WTC11 (cell line): ENCODE results near the gene OR2A12. TPM values are rescaled to one million over a fixed set of nuclear protein-coding genes. Genes with fewer than 3 reads are reported as not detected.
"Not testable (repeated sequence)": the region's sequence is repeated elsewhere in the genome, so short reads cannot be mapped to it uniquely, and the experiment has no call there.

Source experiments
- ATAC-seq: fragments of 200-7000 bp; cut with Tn5 transposase; 2 replicates; pipeline ENCODE4 v1.10.0; 2021; ENCODE audit warnings: mild to moderate bottlenecking, moderate library complexity
- CTCF ChIA-PET: fragments of 300-600 bp; sonication (Branson Sonifier 250); formaldehyde crosslinking; loops from one replicate; lab custom pipeline; 2021; ENCODE audit warnings: antibody characterized with exemption; lab: Charles Lee
- POLR2A ChIA-PET: fragments of 350-600 bp; sonication (Branson Sonifier 250); formaldehyde crosslinking; loops from one replicate; lab custom pipeline; 2021; ENCODE audit warnings: antibody characterized with exemption; lab: Charles Lee
- DNase-seq: peaks from one replicate; pipeline ENCODE4 v3.0.0; 2021; ENCODE audit warnings: low spot score
- H3K27ac Mint-ChIP-seq: 2 replicates; pipeline ENCODE4 v1.8.0; 2021; ENCODE audit warnings: mixed read lengths
- H3K27me3 Mint-ChIP-seq: 2 replicates; pipeline ENCODE4 v1.8.0; 2021; ENCODE audit warnings: low read depth, mild to moderate bottlenecking, moderate library complexity, mixed read lengths
- H3K36me3 Mint-ChIP-seq: 2 replicates; pipeline ENCODE4 v1.8.0; 2021; ENCODE audit warnings: mixed read lengths
- H3K4me1 Mint-ChIP-seq: 2 replicates; pipeline ENCODE4 v1.8.0; 2022; ENCODE audit warnings: mixed read lengths
- H3K4me3 Mint-ChIP-seq: 2 replicates; pipeline ENCODE4 v1.8.0; 2021; ENCODE audit warnings: mild to moderate bottlenecking, moderate library complexity, mixed read lengths
- H3K9me3 Mint-ChIP-seq: 2 replicates; pipeline ENCODE4 v1.8.0; 2021; ENCODE audit warnings: mixed read lengths
- AR ChIP-seq: fragments of 250-450 bp; sonication (Bioruptor Pico); IDR thresholded peaks from 2 replicates; pipeline ENCODE4 v1.9.0; 2021; ENCODE audit warnings: mild to moderate bottlenecking
- ATF3 ChIP-seq: sonication (generic); formaldehyde crosslinking; conservative IDR thresholded peaks from 2 replicates; pipeline ENCODE4 v1.8.1; 2022; ENCODE audit warnings: mild to moderate bottlenecking, missing genetic modification reagents
- CREM ChIP-seq: sonication (generic); formaldehyde crosslinking; IDR thresholded peaks from 2 replicates; pipeline ENCODE4 v1.8.1; 2022; ENCODE audit warnings: mild to moderate bottlenecking, missing genetic modification reagents, moderate library complexity
- CTCF ChIP-seq: fragments of 200-600 bp; IDR thresholded peaks from 2 replicates; pipeline ENCODE4 v1.8.0; 2022; ENCODE audit warnings: antibody characterized with exemption
- EMX1 ChIP-seq: fragments of 250-450 bp; sonication (Bioruptor Pico); IDR thresholded peaks from 2 replicates; pipeline ENCODE4 v1.8.0; 2021; ENCODE audit warnings: mild to moderate bottlenecking
- ETV6 ChIP-seq: sonication (generic); formaldehyde crosslinking; IDR thresholded peaks from 2 replicates; pipeline ENCODE4 v1.8.1; 2022; ENCODE audit warnings: mild to moderate bottlenecking, missing genetic modification reagents
- JAZF1 ChIP-seq: fragments of 250-450 bp; sonication (Bioruptor Pico); IDR thresholded peaks from 2 replicates; pipeline ENCODE4 v1.9.0; 2021; ENCODE audit warnings: moderate library complexity, mild to moderate bottlenecking, inconsistent platforms
- JUN ChIP-seq: sonication (generic); formaldehyde crosslinking; IDR thresholded peaks from 2 replicates; pipeline ENCODE4 v1.8.0; 2023; ENCODE audit warnings: mild to moderate bottlenecking, missing genetic modification reagents
- NR2C2 ChIP-seq: sonication (generic); formaldehyde crosslinking; IDR thresholded peaks from 2 replicates; pipeline ENCODE4 v1.8.0; 2022; ENCODE audit warnings: mild to moderate bottlenecking, missing genetic modification reagents
- STAT6 ChIP-seq: sonication (generic); formaldehyde crosslinking; conservative IDR thresholded peaks from 2 replicates; pipeline ENCODE4 v1.8.1; 2023; ENCODE audit warnings: mild to moderate bottlenecking, low read depth, missing genetic modification reagents, moderate library complexity
- TCF7 ChIP-seq: sonication (generic); formaldehyde crosslinking; IDR thresholded peaks from 2 replicates; pipeline ENCODE4 v1.8.0; 2022; ENCODE audit warnings: mild to moderate bottlenecking, low read depth, missing genetic modification reagents, moderate library complexity
- TEAD4 ChIP-seq: sonication (generic); formaldehyde crosslinking; IDR thresholded peaks from 2 replicates; pipeline ENCODE4 v1.8.0; 2022; ENCODE audit warnings: mild to moderate bottlenecking, missing genetic modification reagents
- USF1 ChIP-seq: sonication (generic); formaldehyde crosslinking; IDR thresholded peaks from 2 replicates; pipeline ENCODE4 v1.8.0; 2022; ENCODE audit warnings: mild to moderate bottlenecking, missing genetic modification reagents
- ZNF121 ChIP-seq: sonication (generic); formaldehyde crosslinking; IDR thresholded peaks from 2 replicates; pipeline ENCODE4 v1.8.0; 2023; ENCODE audit warnings: missing genetic modification reagents
- ZNF281 ChIP-seq: sonication (generic); formaldehyde crosslinking; IDR thresholded peaks from 2 replicates; pipeline ENCODE4 v1.8.0; 2023; ENCODE audit warnings: mild to moderate bottlenecking, missing genetic modification reagents
- ZNF416 ChIP-seq: fragments of 250-450 bp; sonication (Bioruptor Pico); IDR thresholded peaks from 2 replicates; pipeline ENCODE4 v1.9.0; 2021; ENCODE audit warnings: mild to moderate bottlenecking, inconsistent platforms
- ZSCAN18 ChIP-seq: fragments of 250-450 bp; sonication (Bioruptor Pico); IDR thresholded peaks from 2 replicates; pipeline ENCODE4 v2.1.2; 2022; ENCODE audit warnings: mild to moderate bottlenecking, moderate library complexity
- total RNA-seq: library from RNA; stranded (reverse); gene quantifications from 3 replicates; pipeline ENCODE4 v1.2.3, GENCODE V29; 2021

Gene OR2A12
- total RNA-seq, 1 experiment from 2014 or later = not detected

GRCh38 chr7:144050093-144050492, 36.0 kb upstream of the OR2A12 start:
- Mint-ChIP-seq H3K27me3 (no peaks in the 10 kb centered on the region), H3K27ac (no peak overlapping the region), H3K4me3 (no peak overlapping the region), H3K4me1 (no peaks in the 10 kb centered on the region)
- no peak for ATAC-seq
- TF ChIP-seq AR (CRISPR knock-in tag) (no peak), ZNF121 (CRISPR knock-in tag) (no peak), EMX1 (no peak)
- TF ChIP-seq, all 79 proteins: peak for 0
- peaks cover 6% of the 10 kb centered on the region for H3K9me3 Mint-ChIP-seq
- ChIA-PET POLR2A (no interaction called here), CTCF (interaction anchor here (1.1 kb wide), 1 partner anchor 13 kb away, joined by 3 read pairs; no protein-coding TSS in a partner anchor)
- no peak for DNase-seq
- H3K36me3 Mint-ChIP-seq = no peaks in the 10 kb centered on the region

GRCh38 chr7:144050884-144051283, 35.2 kb upstream of the OR2A12 start:
- H3K36me3 Mint-ChIP-seq, H3K9me3 Mint-ChIP-seq: not testable (repeated sequence)

GRCh38 chr7:144057954-144058353, 28.1 kb upstream of the OR2A12 start:
- H3K4me3 Mint-ChIP-seq = no peak overlapping the region
- H3K27me3 Mint-ChIP-seq = peaks cover 4% of the 10 kb centered on the region; the same call in 1 of the 2 replicates
- CTCF ChIA-PET = no interaction called here
- H3K9me3 Mint-ChIP-seq = peaks cover 42% of the 10 kb centered on the region
- DNase-seq = no peak
- ATAC-seq = no peak
- TF ChIP-seq ETV6 (CRISPR knock-in tag) (no peak), NR2C2 (CRISPR knock-in tag) (no peak), USF1 (CRISPR knock-in tag) (no peak), CREM (no peak), ZNF281 (CRISPR knock-in tag) (no peak), CTCF (no peak), ZNF416 (no peak), JUN (no peak), ATF3 (no peak), JAZF1 (CRISPR knock-in tag) (no peak), TCF7 (CRISPR knock-in tag) (no peak), TEAD4 (CRISPR knock-in tag) (no peak), STAT6 (no peak), ZSCAN18 (CRISPR knock-in tag) (no peak)
- peaks cover 28% of the 10 kb centered on the region for H3K36me3 Mint-ChIP-seq
- POLR2A ChIA-PET = no interaction called here
- H3K27ac Mint-ChIP-seq = no peak overlapping the region
- peaks cover 5% of the 10 kb centered on the region; the same call in 1 of the 2 replicates for H3K4me1 Mint-ChIP-seq

More at GRCh38 chr7:144050884-144051283, 35.2 kb upstream of the OR2A12 start:
- H3K4me1 Mint-ChIP-seq, DNase-seq, ATAC-seq, H3K27me3 Mint-ChIP-seq, CTCF ChIA-PET, POLR2A ChIA-PET, H3K27ac Mint-ChIP-seq, H3K4me3 Mint-ChIP-seq: not testable (repeated sequence)
